DMS153 treated with DMSO at 0.1 percent for 48 hours (cell line): ENCODE data around the gene DIP2C.

Source experiments
- DNase-seq: peaks from one replicate; lab custom pipeline; 2025; ENCODE audit not compliant: unreplicated experiment; lab: John Stamatoyannopoulos, UW

Gene DIP2C

DNA sequence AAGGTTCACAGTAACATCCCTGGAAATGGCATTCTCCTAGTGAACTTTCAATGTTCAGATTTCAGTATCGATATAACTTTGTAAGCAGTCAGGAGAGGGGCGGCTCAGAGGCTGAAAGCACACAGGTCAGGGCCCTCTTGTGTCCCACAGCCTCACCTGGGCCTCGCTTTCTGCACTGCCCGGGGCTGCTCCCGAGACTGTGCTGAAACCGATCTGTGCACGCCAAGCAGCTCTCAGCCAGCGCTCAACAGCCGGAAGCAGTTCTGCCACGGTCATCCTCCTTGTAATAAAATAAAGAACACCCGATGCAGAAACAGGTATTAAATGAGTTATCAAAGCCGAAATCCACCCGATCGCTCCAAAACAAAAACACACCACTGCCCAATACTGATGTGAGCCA lies 106.0 kb downstream of the DIP2C start:
- DNase-seq, result no peak

DNA sequence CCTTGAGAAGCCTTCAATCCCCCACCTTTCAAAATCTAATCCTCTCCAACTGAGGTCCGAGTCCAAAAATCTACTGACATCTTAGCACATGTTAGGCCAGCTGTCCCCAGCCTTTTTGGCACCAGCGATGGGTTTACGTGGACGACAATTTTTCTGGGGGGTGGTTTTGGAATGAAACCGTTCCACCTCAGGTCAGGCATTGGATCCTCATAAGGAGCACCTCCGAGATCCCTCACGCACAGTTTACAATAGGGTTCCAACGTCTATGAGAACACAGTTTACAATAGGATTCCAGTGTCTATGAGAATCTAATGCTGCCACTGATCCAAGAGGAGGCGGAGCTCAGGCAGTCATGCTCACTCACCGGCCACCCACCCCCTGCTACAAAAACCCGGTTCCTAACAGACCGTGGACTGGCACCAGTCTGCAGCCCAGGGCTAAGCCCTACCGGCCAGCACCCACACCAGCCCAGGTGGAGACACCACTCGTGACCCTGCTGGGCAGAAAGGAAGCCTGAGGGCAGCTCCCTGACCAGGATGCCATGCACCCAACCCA lies 107.6 kb downstream of the DIP2C start:
- no peak for DNase-seq

DNA sequence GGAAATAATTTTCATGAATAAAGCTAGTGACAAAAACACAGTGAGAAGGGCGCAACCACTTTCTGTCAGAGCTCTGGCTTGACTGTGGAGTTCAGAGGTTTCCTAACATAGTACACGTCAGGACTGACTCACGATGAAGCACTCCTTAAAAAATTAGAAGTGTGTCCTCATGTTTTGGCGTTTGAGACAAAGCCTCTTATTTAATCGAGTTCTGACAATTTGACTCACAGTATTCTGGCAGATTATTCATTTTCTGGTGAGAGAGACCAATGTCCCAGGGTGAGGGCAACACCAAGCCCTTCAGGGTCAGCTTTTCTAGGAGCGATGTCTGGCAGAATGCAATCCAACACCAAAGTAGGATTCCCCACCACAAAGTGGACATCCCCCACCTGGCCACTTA lies 108.7 kb downstream of the DIP2C start:
- DNase-seq, result no peak

DNA sequence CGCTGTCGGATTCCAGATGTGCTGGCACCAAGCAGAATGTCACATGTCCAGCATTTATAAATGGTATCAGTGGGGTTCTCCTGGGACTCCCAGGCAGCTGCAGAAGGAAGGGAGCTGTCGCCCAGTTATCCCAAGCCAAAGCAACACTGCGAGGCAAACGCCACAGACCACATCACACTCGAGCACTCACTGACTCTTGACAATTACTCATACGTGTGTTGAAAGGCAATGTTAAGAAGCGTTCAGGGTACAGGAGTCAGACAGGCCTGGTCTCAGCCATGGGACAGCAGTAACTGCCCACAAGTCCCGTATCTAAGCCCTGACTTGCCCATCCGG lies 113.4 kb downstream of the DIP2C start:
- no peak for DNase-seq

DNA sequence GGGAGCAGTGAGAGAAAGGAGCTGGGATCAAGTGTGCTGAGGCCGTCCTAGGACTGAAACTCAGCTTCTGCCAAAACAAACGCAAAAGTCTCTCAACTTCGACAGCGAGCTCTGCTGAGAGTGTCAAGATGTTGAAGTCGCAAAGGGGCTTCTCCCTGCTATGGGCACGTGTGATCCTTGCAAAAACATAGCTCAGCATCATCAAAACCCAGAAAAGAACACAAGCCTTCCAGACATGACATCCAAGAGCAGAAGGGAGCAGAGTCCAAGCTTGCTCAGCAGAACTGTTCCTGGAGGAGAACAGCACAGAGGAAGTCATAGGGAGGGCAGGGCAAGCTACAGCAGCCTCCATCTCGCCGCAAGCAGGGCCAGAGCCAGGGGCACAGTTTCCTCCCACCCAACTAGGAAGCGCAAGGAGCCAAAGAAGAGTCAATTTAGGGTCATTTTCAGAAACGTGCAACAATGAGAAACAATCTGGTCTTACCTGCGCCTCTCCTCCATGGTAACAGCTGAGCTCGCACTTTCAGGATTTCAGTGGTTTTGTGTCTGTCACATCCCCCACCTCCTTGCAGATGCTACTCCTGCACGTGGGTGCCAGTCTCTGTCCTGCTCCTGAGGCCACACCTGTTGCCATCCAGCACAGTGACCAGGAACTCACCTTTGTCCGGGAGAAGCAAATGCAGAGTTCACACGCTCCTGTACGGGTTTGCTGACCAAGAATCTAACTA lies 113.9 kb downstream of the DIP2C start:
- no peak for DNase-seq

DNA sequence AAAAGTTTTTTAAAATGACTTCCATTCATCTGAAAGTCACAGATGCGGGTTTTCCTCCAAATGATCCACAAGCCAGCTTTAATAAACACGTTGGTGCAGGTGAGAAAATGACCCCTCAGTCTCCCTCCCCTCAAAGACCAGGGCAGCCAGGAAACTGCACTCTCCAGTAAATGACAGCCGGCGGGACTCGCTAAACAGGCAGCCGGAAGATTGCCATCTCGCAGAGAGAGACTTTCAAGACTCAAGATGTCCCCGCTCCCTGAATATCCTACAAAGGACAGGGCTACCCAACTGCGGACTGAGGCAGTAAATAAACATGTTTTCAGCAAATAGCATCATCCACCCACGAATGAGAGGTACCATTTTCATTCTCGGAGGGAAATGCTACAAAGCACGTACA lies 116.8 kb downstream of the DIP2C start:
- DNase-seq, result no peak

DNA sequence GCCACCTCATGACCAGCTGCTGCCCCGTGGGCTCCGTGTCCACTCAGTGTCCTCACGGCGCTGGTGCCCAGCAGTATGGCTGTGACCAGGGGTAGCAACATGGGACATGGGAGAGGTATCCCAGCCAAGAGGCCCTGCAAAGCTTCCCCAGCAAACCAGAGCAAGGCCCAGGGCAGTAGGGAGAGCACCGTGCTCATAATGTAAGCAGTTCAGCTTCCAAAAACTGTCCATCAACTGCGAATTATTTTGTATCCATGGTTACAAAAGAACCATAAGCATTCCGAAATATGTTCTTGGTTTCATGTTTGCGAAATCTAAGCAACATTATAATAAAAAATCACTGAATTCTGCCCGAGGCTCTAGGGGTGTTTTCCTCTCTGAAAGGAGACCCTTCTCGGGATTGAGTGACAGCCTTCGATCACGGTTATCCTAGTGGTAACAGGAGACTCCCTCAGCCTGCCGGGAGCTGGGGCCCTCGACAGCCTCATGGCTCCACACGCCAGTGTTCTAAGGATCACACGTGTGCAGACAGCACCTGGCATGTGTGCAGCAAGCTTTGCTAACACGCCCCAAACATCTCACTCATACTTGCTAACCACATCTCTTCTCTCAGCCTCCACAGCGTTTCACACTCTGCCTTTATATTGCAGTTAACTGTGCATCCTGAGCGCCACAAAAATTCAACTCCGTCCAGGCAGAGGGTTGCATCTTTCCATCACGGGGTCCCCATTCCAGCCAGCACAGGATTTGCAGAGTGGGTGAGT lies 117.6 kb downstream of the DIP2C start:
- DNase-seq, result no peak

DNA sequence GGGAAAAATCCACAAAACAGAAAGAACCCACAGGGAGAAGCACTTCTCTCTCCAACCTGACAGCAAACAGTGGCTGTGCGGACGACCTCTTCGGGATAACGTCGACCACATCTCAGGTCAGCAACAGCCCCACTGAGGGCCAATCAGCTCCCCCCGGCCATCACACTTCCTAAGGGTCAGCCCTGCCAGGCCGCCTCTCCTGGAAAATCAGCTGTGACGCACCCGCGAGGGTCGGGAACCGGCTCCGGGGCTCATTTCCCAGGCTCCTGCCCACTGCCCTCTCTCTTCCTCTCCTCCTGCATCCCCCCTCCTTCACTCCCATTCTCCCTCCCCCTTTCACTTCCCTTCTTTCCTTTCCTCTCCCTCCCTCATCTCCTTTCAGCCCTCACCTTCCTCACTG lies 118.3 kb downstream of the DIP2C start:
- DNase-seq, result no peak

DNA sequence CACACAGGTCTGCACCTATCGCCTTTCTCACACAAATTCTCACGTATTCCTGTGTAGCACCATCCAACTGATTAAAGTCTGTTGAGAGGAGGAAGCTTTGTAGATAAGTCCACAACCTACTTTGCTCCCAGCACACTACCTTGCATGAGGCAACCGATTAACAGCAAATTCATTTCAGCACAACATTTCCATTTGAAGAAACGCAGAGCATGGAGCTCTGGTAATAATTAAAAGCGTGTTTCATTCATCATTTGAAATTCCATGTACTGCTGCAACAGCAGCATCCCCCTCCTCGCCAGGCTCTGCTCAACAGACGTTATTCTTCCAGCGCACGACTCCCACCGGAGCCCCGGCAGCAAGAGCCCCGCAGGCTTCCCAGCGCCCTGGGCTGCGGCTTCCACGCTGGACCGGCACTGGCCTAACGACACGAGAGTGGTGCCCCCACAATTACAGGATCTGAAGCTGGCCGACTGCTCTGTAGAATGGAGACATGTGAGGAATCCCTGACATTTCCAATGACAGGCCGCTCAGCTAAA lies 118.8 kb downstream of the DIP2C start:
- no peak for DNase-seq

DNA sequence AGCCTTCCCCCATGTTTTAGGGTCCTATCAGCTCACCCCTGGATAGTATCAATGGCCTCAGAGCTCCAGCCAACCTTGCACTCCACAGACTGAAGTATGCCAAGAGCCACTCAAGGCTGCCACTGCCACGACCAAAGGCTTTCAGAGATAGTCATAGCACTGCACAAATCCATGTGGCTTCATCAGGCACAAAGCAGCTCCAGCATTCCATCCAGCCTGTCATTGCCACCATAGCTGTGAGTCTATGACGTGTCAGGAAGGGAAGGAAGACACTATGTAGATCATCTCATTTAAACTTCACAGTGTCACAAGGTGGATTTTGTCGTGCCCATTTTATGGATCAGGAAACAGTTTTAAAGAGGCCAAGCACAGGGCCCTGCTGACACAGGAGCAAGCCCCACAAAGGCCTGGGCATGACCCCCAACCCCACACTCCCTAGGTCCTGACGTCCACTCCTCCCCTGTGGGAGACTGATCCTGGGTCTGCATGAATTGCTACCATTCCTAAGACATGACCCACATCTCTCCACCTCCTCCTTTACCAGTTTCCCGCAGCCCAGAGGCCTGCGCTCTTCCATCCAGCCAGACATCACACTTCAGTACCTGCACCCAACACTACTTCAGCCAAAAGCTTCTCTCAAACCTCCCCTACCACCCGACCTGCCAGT lies 119.4 kb downstream of the DIP2C start:
- DNase-seq, result no peak

DNA sequence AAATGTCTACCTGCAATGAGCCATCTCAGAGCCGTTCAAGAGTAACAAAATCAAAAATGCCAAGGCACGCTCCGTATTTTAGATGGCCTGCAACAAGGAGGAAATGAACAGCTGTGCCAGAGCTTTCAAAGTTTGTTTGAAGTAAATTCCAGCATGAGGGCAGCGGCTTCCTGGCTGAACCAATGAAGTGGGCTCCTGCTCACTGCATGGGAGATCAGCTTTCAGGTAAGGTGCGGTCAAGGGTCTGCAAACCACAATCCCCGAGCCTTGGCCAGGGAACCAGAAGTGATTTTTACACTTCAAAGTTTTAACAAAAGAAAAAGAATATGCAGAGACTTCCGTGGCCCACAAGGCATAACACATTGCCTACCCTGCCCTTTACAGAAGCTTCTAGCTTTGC lies 120.6 kb downstream of the DIP2C start:
- DNase-seq, result no peak

DNA sequence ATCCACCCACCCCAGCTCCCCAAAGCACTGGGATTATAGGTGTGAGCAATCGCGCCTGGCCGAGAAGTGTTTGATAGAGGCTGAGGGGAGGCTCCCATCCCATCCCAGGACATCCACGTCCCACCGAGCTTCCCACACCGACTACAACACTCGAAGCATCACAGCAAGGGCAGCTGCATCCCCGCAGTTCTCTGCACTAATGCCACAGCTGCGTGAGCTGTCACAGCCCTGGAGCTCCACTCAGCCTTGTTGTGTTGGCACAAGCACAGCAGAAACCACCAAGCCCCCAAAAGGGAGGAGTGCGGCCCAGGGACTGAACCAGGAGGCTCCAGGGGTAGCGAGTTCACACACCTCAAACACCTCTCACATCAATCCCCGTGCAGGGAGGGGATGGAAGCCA lies 121.6 kb downstream of the DIP2C start:
- no peak for DNase-seq

DNA sequence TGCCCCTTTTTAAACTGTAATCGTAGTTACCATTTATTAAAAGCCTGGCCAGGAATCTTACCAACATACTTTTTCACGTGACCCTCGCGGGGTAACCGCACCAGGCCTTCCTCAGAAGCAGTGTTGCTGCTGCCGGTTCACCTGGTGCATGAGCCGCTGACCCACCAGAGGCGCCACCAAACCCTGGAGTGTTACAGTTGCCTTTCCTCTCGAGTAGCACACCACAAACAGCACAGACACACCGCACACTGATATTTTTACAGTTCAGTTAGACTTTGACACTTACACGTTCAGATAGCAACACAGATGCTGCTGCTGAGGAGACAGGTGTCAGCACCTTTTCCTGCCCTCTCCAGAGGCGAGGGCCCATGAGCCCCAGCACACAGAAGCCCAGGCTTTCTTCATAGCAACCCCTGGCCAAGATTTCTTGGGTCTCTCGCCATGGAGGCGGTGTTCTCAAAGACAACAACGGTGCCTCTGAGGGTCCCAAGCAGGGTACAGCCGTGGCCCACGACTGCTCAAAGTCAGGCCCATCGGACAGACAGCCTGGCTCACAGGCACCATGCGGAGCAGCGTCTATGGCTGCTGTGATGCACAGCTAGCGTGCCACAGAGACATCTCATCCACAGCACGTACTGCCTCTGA lies 123.1 kb downstream of the DIP2C start:
- no peak for DNase-seq

DNA sequence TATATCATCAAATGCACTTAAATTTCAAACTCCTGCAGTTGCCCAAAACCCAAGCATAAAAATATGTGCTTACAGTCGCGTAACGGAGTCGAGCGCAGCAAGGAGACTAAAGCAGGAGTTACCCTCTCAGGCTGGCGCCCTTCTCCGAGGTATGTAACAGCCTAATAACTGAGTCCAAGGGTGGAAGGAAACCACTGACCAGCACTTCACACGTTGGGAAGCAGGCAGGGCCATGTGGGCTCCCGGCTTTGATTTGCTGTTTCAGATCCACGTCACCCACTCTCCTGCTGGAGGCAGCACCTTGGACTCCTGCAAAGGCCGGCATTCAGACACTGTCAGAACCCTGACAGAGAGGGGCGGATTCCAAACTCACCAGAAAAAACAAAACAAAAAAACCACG lies 123.8 kb downstream of the DIP2C start:
- no peak for DNase-seq

DNA sequence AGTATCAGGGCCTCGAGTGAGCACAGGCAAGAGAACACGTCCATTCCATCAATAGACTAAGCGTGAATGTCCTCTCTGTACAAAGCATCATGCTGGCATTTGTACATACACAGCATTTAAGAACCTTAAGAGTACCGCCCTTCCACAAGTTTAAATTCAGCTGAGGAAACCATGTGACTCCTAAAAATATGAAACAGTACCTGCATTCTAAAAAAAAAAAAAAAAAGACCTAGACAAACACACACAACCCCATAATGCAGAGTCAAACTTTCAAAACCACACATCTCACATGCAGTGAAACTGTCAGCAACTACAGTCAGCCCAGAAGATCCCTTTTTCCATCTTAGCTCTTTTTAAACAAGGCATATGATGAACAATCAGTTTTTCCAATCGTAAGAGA lies 124.3 kb downstream of the DIP2C start:
- no peak for DNase-seq

DNA sequence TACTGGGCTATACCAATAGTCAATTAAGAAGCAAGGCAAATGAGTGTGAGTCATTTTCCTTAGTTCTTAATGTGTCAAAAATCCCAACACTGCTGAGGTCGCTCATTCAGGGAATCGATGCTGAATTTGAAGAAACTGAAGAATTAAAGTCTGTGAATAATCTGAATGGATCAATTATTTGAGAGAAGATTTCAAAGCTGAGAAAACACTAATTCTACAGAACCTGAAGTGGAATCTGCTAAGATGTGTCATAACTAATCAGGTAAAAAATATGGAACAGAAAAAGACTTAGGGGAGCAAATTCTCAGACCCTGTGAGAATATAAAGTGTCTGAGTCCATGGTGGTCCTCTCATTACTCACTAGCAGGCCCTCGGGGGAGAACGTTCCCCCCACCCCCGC lies 125.6 kb downstream of the DIP2C start:
- no peak for DNase-seq

DNA sequence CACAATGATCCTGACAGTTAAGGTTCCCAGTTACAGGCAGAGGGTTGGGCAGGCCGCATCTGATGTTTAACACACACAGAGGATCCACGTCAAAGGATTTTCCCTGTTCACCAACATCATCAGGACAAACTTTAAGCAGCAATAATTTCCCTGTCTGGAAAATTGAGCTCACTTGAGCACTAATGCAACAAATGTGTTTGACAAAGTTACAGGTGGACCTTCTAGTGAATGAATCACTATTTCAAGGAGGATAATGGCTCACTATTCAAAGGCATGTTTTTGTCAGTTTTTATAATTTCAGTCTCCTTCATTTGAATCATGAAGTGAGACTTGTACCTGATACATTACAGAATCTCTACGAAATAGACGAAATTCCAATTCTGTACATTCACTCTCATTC lies 127.3 kb downstream of the DIP2C start:
- no peak for DNase-seq

DNA sequence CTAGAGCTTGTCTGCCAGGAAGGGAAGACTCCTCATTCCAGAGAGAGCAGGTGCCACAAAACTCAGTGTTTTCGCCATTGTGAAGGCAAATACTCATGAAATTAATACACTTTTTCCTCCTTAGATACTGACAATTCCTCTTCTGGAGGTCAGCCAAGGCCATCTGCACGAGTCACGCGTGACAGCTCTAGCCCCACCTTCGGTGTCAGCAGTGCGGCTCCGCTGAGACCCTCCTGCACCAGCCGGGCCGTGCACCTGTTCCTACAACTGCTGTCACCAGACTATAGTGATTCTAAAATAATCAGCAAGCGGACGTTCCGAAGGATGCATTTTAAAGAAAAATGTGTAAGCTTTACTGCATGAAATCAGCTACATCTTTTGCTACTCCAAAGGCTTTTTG lies 127.7 kb downstream of the DIP2C start:
- DNase-seq, result no peak

DNA sequence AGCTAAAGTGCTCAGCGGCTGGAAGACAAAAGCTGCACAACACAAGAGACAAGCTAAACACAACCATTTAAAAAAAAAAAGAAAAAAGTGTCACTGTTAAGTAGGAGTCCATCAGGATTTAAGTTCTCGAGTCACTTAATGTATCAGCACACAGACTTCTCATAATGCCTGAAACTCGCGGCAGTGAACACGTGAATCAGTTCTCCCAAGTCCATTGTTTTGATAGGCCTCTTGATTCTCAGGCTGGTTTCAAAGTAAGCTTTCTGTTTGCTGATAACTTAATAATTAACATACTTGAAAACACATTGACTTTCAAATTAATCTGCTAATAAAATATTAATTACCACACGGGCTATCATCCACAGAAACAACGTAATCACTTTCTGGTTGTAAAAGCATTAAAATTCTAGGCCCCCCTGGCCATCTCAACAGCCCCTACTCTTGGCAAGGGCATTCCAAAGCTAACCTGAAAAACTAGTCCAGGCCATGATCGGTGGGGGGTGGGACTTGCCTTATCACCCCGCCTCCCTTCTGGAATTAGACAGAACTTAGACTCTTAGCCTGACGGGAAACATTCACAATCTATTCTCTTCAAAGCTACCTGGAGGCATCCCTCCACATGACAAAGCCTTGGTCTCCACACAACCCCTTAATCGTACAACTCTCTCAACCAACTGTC lies 129.0 kb downstream of the DIP2C start:
- no peak for DNase-seq

DNA sequence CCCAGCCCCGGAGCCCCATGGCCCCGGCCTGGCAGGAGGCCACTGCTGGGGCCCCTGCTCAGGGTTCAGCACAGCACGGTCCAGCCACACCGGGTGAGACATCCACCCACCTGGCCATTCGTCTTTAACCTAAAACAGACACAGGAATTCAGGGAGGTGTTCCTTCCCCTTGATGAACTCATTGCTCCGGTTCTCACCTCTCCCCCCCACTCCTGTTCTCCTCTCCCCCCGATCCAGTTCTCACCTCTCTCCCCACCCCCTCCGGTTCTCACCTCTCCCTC lies 129.8 kb downstream of the DIP2C start:
- no peak for DNase-seq
